Measurements from ENCODE around the gene KSR1.
"Not testable (repeated sequence)": the region's sequence is repeated elsewhere in the genome, so short reads cannot be mapped to it uniquely, and the experiment has no call there.

KSR1 gene

GRCh38 chr17:27464019-27464418 lies 7.8 kb downstream of the KSR1 start:
- in situ Hi-C loops (cut with HindIII; ENCODE audit: low pct_ligation_motif_present, low pct_unique_long_range_greater_than_20kb, low sequenced_read_pairs); DNase-seq: not testable (repeated sequence)

- in situ Hi-C loops (cut with HindIII; ENCODE audit: low pct_ligation_motif_present, low pct_unique_long_range_greater_than_20kb, low sequenced_read_pairs): no loop called here
- DNase-seq: no peak
Measured at GRCh38 chr17:27464431-27464830, 8.2 kb downstream of the KSR1 start.

- in situ Hi-C loops (cut with HindIII; ENCODE audit: low pct_ligation_motif_present, low pct_unique_long_range_greater_than_20kb, low sequenced_read_pairs): not testable (repeated sequence)
Measured at GRCh38 chr17:27465875-27466274, 9.6 kb downstream of the KSR1 start.

GRCh38 chr17:27466376-27466742 lies 10.1 kb downstream of the KSR1 start:
- in situ Hi-C loops (cut with HindIII; ENCODE audit: low pct_ligation_motif_present, low pct_unique_long_range_greater_than_20kb, low sequenced_read_pairs): no loop called here

More at GRCh38 chr17:27465875-27466274, 9.6 kb downstream of the KSR1 start:
- not testable (repeated sequence) for DNase-seq

GRCh38 chr17:27466743-27467375 lies 10.6 kb downstream of the KSR1 start:
- DNase-seq: no peak

More at GRCh38 chr17:27466376-27466742, 10.1 kb downstream of the KSR1 start:
- DNase-seq: no peak

GRCh38 chr17:27469256-27469655 lies 13.0 kb downstream of the KSR1 start:
- in situ Hi-C loops (cut with HindIII; ENCODE audit: low pct_ligation_motif_present, low pct_unique_long_range_greater_than_20kb, low sequenced_read_pairs): no loop called here
- no peak for DNase-seq

More at GRCh38 chr17:27466743-27467375, 10.6 kb downstream of the KSR1 start:
- in situ Hi-C loops (cut with HindIII; ENCODE audit: low pct_ligation_motif_present, low pct_unique_long_range_greater_than_20kb, low sequenced_read_pairs): no loop called here

- peak; percentile 50 for DNase-seq
- in situ Hi-C loops (cut with HindIII; ENCODE audit: low pct_ligation_motif_present, low pct_unique_long_range_greater_than_20kb, low sequenced_read_pairs): no loop called here
Measured at GRCh38 chr17:27471321-27472269, 15.3 kb downstream of the KSR1 start.

GRCh38 chr17:27473190-27473747 lies 17.0 kb downstream of the KSR1 start:
- no peak for DNase-seq
- in situ Hi-C loops (cut with HindIII; ENCODE audit: low pct_ligation_motif_present, low pct_unique_long_range_greater_than_20kb, low sequenced_read_pairs): no loop called here

- no peak for DNase-seq
- in situ Hi-C loops (cut with HindIII; ENCODE audit: low pct_ligation_motif_present, low pct_unique_long_range_greater_than_20kb, low sequenced_read_pairs): no loop called here
Measured at GRCh38 chr17:27473748-27474609, 17.7 kb downstream of the KSR1 start.

- in situ Hi-C loops (cut with HindIII; ENCODE audit: low pct_ligation_motif_present, low pct_unique_long_range_greater_than_20kb, low sequenced_read_pairs): no loop called here
- DNase-seq: no peak
Measured at GRCh38 chr17:27475070-27475673, 18.9 kb downstream of the KSR1 start.

GRCh38 chr17:27475981-27476895 lies 20.0 kb downstream of the KSR1 start:
- DNase-seq: no peak
- in situ Hi-C loops (cut with HindIII; ENCODE audit: low pct_ligation_motif_present, low pct_unique_long_range_greater_than_20kb, low sequenced_read_pairs): no loop called here

GRCh38 chr17:27477050-27477888 lies 21.0 kb downstream of the KSR1 start:
- no peak for DNase-seq
- in situ Hi-C loops (cut with HindIII; ENCODE audit: low pct_ligation_motif_present, low pct_unique_long_range_greater_than_20kb, low sequenced_read_pairs): no loop called here

GRCh38 chr17:27477971-27478684 lies 21.9 kb downstream of the KSR1 start:
- no peak for DNase-seq
- in situ Hi-C loops (cut with HindIII; ENCODE audit: low pct_ligation_motif_present, low pct_unique_long_range_greater_than_20kb, low sequenced_read_pairs): no loop called here

GRCh38 chr17:27478901-27479538 lies 22.8 kb downstream of the KSR1 start:
- no peak for DNase-seq
- in situ Hi-C loops (cut with HindIII; ENCODE audit: low pct_ligation_motif_present, low pct_unique_long_range_greater_than_20kb, low sequenced_read_pairs): no loop called here

- no peak for DNase-seq
- in situ Hi-C loops (cut with HindIII; ENCODE audit: low pct_ligation_motif_present, low pct_unique_long_range_greater_than_20kb, low sequenced_read_pairs): no loop called here
Measured at GRCh38 chr17:27479838-27480237, 23.6 kb downstream of the KSR1 start.

Measured in ACHN (cell line).